ENCODE measurements around the gene PLCD3. TPM values are rescaled to one million over a fixed set of nuclear protein-coding genes. Genes with fewer than 3 reads are reported as not detected.

Gene PLCD3
- total and polyA plus RNA-seq, 9 of the 15 experiments (the other 6 are each of a cell fraction or from before 2014, with no cell fraction given): 0.20 to 22.6 (median 7.5) TPM

GRCh38 chr17:45149669-45150664, 17.7 kb upstream of the PLCD3 start:
- peak; percentile 10 for ATAC-seq
- H3K79me2 ChIP-seq (ENCODE audit: control insufficient read depth, insufficient read depth, low read length): peaks cover 54% of the 10 kb centered on the region
- CTCF ChIA-PET (ENCODE audit: low intra/inter-chr PET ratio): interaction anchor here (0.6 to 3.8 kb wide), 4 partner anchors 8 to 48 kb away, joined by 3 to 29 read pairs (median 9); partner anchors contain the start of gene ACBD4
- no peaks in the 10 kb centered on the region for H3K9me1 ChIP-seq (ENCODE audit: control insufficient read depth, insufficient read depth, low read length)
- WGBS (ENCODE audit: insufficient coverage, low coverage, missing lambda C conversion rate): under 1% methylated on average over 51 of the region's 56 CpGs
- peaks cover 28 to 33% of the 10 kb centered on the region in 2 experiments for H3K4me1 ChIP-seq (replicated peaks in 1 of 2; ENCODE audit: control insufficient read depth in 2 of 2, insufficient read depth in 2 of 2, low read length in 2 of 2)
- intact Hi-C loops (cut with micrococcal nuclease) (loop anchor here (2.0 kb wide), 1 partner anchor 47 kb away; no protein-coding TSS in a partner anchor), in situ Hi-C loops (cut with MboI) (no loop called here)
- peak overlapping the region; percentile 69 for H3K4me3 ChIP-seq
- POLR2A ChIA-PET: interaction anchor here (0.5 to 10.1 kb wide), 61 partner anchors 11 to 1002 kb away, joined by 3 to 497 read pairs (median 5); partner anchors contain the start of genes ACBD4, DCAKD, HEXIM2 and MAP3K14
- H4K20me1 ChIP-seq (replicated peaks; ENCODE audit: control insufficient read depth, insufficient read depth, low read length): peaks cover 5% of the 10 kb centered on the region; the same call in 1 of the 2 replicates
- no peaks in the 10 kb centered on the region for H3K9me3 ChIP-seq (replicated peaks; ENCODE audit: control insufficient read depth, insufficient read depth, low read depth, low read length)
- peak in 3 of 4 experiments; percentile 26 to 72 (median 32) for DNase-seq (ENCODE audit: extremely low read depth in 1 of 4, low spot score in 3 of 4)
- H3K4me2 ChIP-seq (ENCODE audit: insufficient read depth, low read length): peak overlapping the region; percentile 95
- H3K27ac ChIP-seq (ENCODE audit: extremely low read depth, low read depth, low read length): peak overlapping the region; percentile 86
- H2AFZ ChIP-seq (ENCODE audit: low read depth, low read length): peak overlapping the region; percentile 14; the same call in 1 of the 2 replicates
- peaks cover 3% of the 10 kb centered on the region; the same call in 1 of the 3 replicates for H3K36me3 ChIP-seq (ENCODE audit: control insufficient read depth, insufficient read depth, low read length)
- no peak for FAIRE-seq
- peak overlapping the region; percentile 79 to 98 for H3K9ac ChIP-seq (ENCODE audit: insufficient read depth in 1 of 2, low read depth in 2 of 2, low read length in 2 of 2)
- H3K27me3 ChIP-seq (ENCODE audit: control insufficient read depth in 2 of 2, insufficient read depth in 2 of 2, low read length in 2 of 2): no peaks in the 10 kb centered on the region
- BruUV-seq (replicated peaks): no TSS peak
- TF ChIP-seq U2AF1 (optimal IDR thresholded peaks at IDR 0.05; ENCODE audit: low read depth, low read length) (no peak), POLR2H (tag; IDR thresholded peaks at IDR 0.05; ENCODE audit: low read depth) (no peak; the same call in 1 of the 2 replicates), SAFB (IDR thresholded peaks at IDR 0.05; ENCODE audit: borderline replicate concordance, low read depth, low read length) (peak; percentile 58; the same call in 1 of the 2 replicates), PHB2 (IDR thresholded peaks at IDR 0.05; ENCODE audit: low read depth) (no peak), NELFE (IDR thresholded peaks at IDR 0.05; ENCODE audit: insufficient read depth, insufficient read length) (no peak), FOXK1 (CRISPR knock-in tag; IDR thresholded peaks at IDR 0.05; ENCODE audit: borderline replicate concordance) (no peak), FOXO4 (CRISPR knock-in tag; IDR thresholded peaks at IDR 0.05) (no peak), ATF2 (CRISPR knock-in tag; IDR thresholded peaks at IDR 0.05) (no peak), PRMT5 (CRISPR knock-in tag; IDR thresholded peaks at IDR 0.05) (no peak), ZNF277 (CRISPR knock-in tag; IDR thresholded peaks at IDR 0.05; ENCODE audit: borderline replicate concordance) (no peak), ZNF431 (CRISPR knock-in tag; IDR thresholded peaks at IDR 0.05) (peak; percentile 28; the same call in 1 of the 2 replicates), ETS1 (conservative IDR thresholded peaks at IDR 0.05; ENCODE audit: control insufficient read depth, low read depth, low read length) (peak; percentile 33; the same call in 1 of the 2 replicates), SPI1 (IDR thresholded peaks at IDR 0.05; ENCODE audit: borderline replicate concordance, low read depth, low read length) (peak; percentile 67; the same call in 1 of the 2 replicates), ZBTB1 (CRISPR knock-in tag; IDR thresholded peaks at IDR 0.05; ENCODE audit: borderline replicate concordance, low read depth) (0 out of 2 replicates have a peak, but pooled peaks have one; percentile 27)

All from K562 (cell line).